H1 (cell line): ENCODE data around the gene DEFB113. TPM values are rescaled to one million over a fixed set of nuclear protein-coding genes. Genes with fewer than 3 reads are reported as not detected.

Source experiments
- BCL11A ChIP-seq, 2 experiments: IDR thresholded peaks; one replicate each; pipeline ENCODE4 v1.6.1; 2011; ENCODE audit warnings: low read depth in 2 of 2, low read length in 2 of 2, mild to moderate bottlenecking in 2 of 2
- HDAC2 ChIP-seq, 2 experiments: fragments of 300-600 bp in 1 of 2; sonication (generic) in 1 of 2; IDR thresholded peaks; 2 replicates each; pipeline ENCODE4 v1.6.1; 2011 to 2012; ENCODE audit warnings: low read depth in 2 of 2, low read length in 2 of 2, mild to moderate bottlenecking in 2 of 2, moderate library complexity in 2 of 2, borderline replicate concordance in 1 of 2, inconsistent platforms in 1 of 2
- SIN3A ChIP-seq, 2 experiments: IDR thresholded peaks in 1 of 2; conservative IDR thresholded peaks in 1 of 2; 2 replicates each; pipeline ENCODE4 v1.6.1; 2011 to 2012; ENCODE audit warnings: low read length in 2 of 2, improper control_type of control experiment in 1 of 2, low read depth in 1 of 2, mild to moderate bottlenecking in 1 of 2
- USF2 ChIP-seq: IDR thresholded peaks from 2 replicates; pipeline ENCODE4 v1.6.1; 2011; ENCODE audit warnings: low read length, improper control_type of control experiment
- polyA plus RNA-seq, 7 experiments: library from polyadenylated mRNA; depleted of rRNA in 3 of 7; stranded (reverse) in 5 of 7; unstranded in 2 of 7; fragments of >200 nt in 5 of 7; fragments of 200-250 nt in 2 of 7; gene quantifications; 1 replicate in 5 of 7; 2 replicates in 1 of 7; 4 replicates in 1 of 7; pipeline versions ENCODE4 v1.2.1 to v1.2.3, GENCODE V29; 2011 to 2013; ENCODE audit warnings: missing spikeins in 2 of 7, mixed read lengths in 2 of 7
- total RNA-seq: library from RNA; stranded (reverse); fragmentation: NEBNext Ultra II Directional; extraction: Animal tissue kit (Norgen Biotek cat#: 25700); gene quantifications from 2 replicates; pipeline ENCODE4 v1.2.1, GENCODE V29; 2021

The DEFB113 gene
- total and polyA plus RNA-seq, 2 of the 8 experiments (the other 6 are each of a cell fraction or from before 2014, with no cell fraction given) = not detected

GRCh38 chr6:49933526-49933925, 35.9 kb downstream of the DEFB113 start (continued):
- TF ChIP-seq USF2 (no peak), BCL11A (IDR thresholded peaks at IDR 0.05; ENCODE audit: low read depth in 2 of 2, low read length in 2 of 2) (no peak), HDAC2 (IDR thresholded peaks at IDR 0.05; ENCODE audit: borderline replicate concordance in 1 of 2, low read depth in 2 of 2, low read length in 2 of 2) (no peak), SIN3A (conservative IDR thresholded peaks at IDR 0.05 in 1 of 2, IDR thresholded peaks at IDR 0.05 in 1 of 2; ENCODE audit: low read depth in 1 of 2, low read length in 2 of 2) (no peak)
